Neural progenitor cell (in vitro differentiated cells): Measurements from ENCODE around the gene TMEM108.

Experiments used
- EZH2 ChIP-seq: fragments of 200-600 bp; sonication (generic); IDR thresholded peaks from 2 replicates; pipeline ENCODE4 v1.6.1; 2017; ENCODE audit warnings: antibody characterized with exemption, mild to moderate bottlenecking, moderate library complexity
- EZH2phosphoT487 ChIP-seq: fragments of 200-600 bp; sonication (generic); IDR thresholded peaks from 2 replicates; pipeline ENCODE4 v1.6.1; 2017; ENCODE audit warnings: antibody characterized with exemption
- TF ChIP-seq, protein P1 (sequence below): fragments of 200-600 bp; sonication (generic); IDR thresholded peaks from 2 replicates; pipeline ENCODE4 v1.5.1; 2017; ENCODE audit warnings: antibody characterized with exemption, mild to moderate bottlenecking

DNA sequence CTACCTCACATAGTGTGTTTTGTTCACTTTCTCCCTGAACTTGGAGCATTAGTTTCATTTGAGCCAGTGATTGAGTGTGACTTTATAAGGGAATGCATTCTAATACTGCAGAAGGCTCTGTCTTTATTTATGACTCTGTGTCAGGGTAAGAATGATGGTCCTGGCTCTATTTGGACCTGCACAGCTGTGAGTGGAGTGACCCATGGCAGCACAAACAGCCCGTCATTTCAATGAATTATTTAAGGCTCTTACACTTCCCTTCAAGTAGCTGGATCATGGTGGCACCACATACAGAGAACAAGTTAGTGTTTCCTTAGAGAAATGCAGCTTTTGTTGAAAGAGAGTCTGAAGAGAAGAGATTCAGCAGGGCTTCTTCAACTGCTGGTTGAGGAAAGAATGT is 16.4 kb downstream of the TMEM108 start:
- TF ChIP-seq, protein P1, sequence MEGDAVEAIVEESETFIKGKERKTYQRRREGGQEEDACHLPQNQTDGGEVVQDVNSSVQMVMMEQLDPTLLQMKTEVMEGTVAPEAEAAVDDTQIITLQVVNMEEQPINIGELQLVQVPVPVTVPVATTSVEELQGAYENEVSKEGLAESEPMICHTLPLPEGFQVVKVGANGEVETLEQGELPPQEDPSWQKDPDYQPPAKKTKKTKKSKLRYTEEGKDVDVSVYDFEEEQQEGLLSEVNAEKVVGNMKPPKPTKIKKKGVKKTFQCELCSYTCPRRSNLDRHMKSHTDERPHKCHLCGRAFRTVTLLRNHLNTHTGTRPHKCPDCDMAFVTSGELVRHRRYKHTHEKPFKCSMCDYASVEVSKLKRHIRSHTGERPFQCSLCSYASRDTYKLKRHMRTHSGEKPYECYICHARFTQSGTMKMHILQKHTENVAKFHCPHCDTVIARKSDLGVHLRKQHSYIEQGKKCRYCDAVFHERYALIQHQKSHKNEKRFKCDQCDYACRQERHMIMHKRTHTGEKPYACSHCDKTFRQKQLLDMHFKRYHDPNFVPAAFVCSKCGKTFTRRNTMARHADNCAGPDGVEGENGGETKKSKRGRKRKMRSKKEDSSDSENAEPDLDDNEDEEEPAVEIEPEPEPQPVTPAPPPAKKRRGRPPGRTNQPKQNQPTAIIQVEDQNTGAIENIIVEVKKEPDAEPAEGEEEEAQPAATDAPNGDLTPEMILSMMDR = no peak
- no peak for TF ChIP-seq EZH2phosphoT487
- TF ChIP-seq EZH2 = no peak
